HuH-7 (cell line): ENCODE data around the gene BTBD7.

ENCODE experiments used
- DNase-seq: peaks from one replicate; pipeline ENCODE4 v3.0.0; 2011; ENCODE audit warnings: low spot score

The BTBD7 gene

DNA sequence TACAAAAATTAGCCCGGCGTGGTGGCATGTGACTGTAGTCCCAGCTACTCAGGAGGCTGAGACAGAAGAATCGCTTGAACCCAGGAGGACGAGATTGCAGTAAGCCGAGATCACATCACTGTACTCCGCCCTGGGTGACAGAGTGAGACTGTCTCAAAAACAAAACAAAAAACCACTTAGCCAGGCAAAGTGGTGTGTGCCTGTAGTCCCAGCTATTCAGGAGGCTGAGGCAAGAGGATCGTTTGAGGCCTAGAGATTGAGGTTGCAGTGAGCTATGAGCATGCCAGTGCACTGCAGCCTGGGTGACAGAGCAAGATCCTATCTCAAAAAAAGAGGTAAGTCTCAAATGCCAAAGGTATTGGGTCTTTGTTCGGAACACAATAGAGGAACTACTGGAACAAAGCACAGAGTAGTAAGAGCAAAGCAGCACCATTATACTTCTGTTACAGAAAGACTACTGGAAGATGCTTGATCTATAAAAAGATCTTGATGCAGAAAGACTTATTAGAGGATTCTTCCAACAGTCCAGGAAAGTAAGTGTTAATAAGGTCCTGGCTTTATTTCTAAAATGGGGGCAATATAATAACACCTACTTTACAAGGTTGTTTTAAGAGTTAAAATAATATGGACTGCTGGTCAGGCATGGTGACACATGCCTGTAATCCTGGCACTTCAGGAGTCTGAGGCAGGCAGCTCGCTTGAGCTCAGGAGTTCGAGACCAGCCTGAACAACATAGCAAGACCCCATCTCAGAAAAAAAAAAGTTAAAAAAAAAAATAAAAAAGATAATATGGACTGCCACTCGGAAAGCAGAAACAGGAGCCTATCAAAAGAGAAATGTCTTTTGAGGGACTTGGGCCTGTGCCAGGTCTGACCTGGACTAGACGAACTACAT lies 29.9 kb downstream of the BTBD7 start:
- no peak for DNase-seq

DNA sequence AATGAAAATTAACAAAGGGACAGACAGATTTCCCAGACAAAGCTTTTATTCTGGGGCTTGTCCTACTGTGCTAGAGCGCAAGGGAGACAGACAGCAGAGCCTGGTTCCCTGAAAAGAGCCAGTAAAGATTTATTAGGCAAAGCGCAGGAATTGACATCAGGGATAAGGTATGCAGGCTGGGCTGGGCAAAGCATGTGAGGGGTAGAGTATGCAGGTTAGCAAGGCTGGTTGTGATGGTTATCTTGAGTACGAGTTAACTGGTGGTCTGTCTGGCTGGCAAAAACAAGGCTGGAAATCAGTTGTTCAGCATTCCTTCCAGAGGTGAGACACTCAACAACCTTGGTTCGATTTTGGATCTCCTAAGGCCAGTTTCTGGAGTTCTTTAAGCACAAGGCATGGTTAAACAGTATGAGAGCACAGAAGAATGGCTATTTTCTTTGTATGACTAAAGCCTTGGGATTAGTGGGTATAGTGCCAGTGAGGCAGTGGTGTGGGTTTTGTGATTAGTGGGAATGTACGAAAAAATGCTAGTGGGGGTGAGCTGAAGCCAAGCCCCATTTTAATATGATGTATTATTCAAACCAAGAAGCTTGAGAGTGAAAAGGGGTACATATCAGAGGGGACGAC lies 30.9 kb downstream of the BTBD7 start:
- DNase-seq: no peak

GRCh38 chr14:93299866-93300265 lies 33.0 kb downstream of the BTBD7 start:
- no peak for DNase-seq

GRCh38 chr14:93299416-93299815 lies 33.4 kb downstream of the BTBD7 start:
- no peak for DNase-seq

GRCh38 chr14:93295541-93296220 lies 37.2 kb downstream of the BTBD7 start:
- DNase-seq: no peak

GRCh38 chr14:93286212-93286890 lies 46.5 kb downstream of the BTBD7 start:
- DNase-seq: no peak

GRCh38 chr14:93285044-93285443 lies 47.8 kb downstream of the BTBD7 start:
- no peak for DNase-seq

GRCh38 chr14:93281937-93282336 lies 50.9 kb downstream of the BTBD7 start:
- no peak for DNase-seq

- no peak for DNase-seq
These were observed 52.1 kb downstream of the BTBD7 start for GRCh38 chr14:93280743-93281142.

GRCh38 chr14:93276031-93276716 lies 56.7 kb downstream of the BTBD7 start:
- no peak for DNase-seq

DNA sequence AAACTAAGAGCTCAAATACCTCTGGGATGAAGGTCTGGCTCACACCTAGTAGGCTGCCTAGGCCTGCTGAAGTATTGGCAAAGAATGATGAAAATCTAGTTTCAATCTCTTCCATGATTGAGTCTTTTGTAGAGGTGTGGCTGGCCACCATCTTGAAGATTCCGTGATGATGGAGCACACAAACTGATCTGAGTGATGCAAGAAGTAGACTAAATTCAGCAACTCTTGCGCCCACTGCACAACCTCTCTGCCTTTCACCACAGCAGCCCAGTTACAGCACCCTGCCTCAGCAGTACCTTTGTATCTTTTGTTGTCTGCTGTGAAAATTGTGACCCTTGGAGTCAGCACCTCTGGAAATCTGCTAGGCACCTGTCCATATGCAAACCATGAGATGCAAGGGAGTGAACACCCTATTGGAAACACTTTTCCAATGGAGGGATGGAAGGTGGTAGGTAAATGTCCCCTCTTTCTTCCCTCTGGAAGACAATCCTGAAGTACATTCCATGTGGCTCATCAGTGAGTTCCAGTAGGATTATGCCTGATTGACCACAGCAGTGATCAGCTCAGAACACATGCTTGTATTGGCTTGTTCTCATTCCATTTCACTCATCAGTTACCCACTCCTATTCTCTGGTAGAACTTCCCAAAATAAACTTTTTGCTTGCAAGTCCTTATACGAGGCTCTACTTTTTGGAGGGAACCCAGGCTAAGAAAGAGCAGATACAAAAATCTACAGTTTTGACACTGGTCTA lies 58.6 kb downstream of the BTBD7 start:
- DNase-seq: no peak

- DNase-seq: no peak
These were observed 61.7 kb downstream of the BTBD7 start for GRCh38 chr14:93271111-93271510.

DNA sequence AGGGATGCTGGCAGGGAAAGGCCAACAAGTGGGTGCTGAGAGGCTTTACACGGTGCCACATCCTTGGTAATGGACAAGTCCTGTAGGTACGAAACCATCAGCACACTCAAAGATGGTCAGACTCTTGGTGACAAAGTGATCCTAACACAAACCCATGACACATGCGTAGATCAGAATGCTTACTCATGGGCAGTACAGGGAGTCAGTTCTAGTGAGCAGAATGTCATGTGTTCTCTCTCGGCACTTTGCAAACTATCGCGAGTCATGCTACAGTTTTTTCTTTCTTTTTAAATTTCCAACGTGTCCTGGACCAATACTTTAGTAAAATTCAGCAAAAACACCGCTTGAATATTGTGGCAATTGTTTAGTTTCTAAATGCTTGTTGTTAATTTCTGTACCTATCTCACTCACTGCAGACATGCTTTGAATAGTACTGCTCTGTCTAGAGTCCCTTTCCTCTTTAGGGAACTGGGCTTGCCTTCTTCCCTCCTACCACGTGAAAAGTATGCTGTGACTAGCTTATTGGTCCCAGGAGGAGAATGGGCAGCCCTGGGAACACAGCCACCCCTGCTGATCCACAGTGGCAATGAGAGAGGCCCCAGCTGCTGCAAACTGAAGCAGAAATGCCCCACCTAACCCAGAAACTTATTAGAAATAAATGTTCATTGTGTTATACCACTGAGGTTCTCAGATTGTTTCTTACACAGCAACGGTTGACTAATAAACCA lies 63.3 kb downstream of the BTBD7 start:
- no peak for DNase-seq

- no peak for DNase-seq
These were observed 64.4 kb downstream of the BTBD7 start for GRCh38 chr14:93268406-93268805.

GRCh38 chr14:93267149-93267711 lies 65.6 kb downstream of the BTBD7 start:
- no peak for DNase-seq

DNA sequence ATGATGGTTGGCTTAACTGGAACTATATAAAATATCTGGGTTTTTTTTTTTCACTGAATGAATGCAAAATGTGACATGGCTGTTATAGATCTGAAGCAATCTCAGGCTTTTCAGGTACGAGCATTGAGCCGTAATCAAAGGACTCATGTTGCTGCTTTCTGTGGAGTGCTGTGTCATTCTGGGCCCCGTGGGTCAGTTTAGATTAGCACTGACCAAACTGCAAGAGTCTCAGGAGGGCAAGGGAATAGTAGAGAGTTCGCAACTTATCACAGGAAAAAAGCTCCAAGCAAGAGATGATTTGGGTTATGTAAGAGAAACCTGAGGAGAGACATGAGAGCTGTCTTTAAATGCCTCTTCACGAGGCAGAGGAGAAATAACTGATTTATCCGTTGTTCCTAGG lies 66.7 kb downstream of the BTBD7 start:
- no peak for DNase-seq

- no peak for DNase-seq
These were observed 69.4 kb downstream of the BTBD7 start for GRCh38 chr14:93263416-93263815.

DNA sequence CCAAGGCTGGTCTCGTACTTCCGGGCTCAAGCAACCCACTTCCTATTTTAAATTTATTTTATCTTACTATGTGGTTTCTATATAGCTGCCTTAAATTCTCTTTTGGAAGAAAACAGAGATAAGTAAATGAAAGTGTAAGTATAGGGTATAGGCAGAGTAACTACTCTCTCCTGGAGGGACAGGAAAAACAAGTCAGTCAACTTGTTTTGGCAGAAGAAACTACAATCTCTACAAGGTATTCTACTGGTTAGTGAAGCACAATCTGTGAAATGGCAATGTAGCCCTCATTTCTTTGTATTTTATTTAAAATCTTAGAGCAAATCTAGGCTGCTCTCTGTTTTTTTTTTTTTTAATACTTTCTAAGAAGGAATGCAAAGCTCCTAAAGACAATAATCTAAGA lies 70.4 kb downstream of the BTBD7 start:
- DNase-seq: no peak

DNA sequence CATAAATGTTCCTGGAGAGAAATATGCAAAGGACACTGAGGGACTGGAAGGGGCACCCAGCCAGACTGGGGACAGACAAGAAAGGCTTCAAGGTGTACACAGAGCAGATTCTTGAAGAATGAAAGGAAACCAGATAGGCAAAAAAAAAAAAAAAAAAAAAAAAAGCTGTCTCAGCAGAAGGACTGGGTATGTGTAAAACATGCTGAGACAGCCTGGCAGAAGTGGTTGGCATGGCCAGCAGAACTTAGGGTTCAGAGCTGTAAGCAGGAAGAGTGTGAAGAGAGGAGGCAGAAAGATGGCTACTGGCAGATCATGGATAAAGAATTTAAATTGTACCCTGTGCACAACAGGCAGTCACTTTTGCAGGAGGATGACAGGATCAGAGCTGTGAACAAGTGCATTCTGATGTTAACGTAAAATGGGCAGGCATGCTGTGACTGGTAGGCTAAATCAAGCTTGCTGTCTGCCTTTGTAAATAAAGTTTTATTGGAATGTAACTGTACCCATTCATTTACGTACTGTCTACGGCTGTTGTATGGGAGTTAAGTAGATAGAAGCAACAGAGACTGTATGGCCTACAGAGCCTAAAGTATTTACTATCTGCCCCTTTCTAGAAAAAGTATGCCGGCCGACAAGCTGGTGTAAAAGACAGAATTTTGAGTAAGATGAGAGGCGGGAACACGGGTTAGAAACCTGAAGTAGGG lies 83.6 kb downstream of the BTBD7 start:
- no peak for DNase-seq
